ENCODE results near the gene SOST.

DNA sequence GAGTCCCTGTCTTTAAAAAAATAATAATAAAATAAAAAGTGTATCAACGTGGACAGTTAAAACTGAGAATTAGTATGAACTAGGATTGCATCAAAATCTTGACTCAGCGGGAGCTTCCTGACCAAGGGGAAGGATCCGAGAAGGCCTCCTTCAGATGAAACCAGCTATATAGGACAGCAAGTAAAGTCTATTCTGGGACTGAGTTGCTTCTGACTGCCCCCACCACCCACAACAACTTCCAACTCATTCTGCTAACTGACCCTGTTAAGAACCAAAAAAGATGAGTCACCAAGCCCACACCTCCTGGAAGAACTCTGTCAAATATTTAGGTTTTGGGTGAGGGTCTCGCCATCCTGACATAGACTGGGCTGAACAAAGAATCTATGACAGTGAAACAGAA, 49.5 kb upstream of the SOST start:
- TF ChIP-seq ZNF274 (IDR thresholded peaks at IDR 0.05; ENCODE audit: low read depth, low read length) (no peak), YY1 (IDR thresholded peaks at IDR 0.05; ENCODE audit: insufficient read depth, insufficient read length) (no peak), SUZ12 (IDR thresholded peaks at IDR 0.05; ENCODE audit: extremely low read depth, insufficient read depth, insufficient read length) (no peak)

Measured in NT2/D1 (cell line).